SK-N-SH treated with all-trans-retinoic acid at 6 μM for 48 hours (cell line): ENCODE measurements around the gene MYO16.

ENCODE experiments used
- BACH2 ChIP-seq: fragments of 250-450 bp; sonication (Bioruptor Pico); IDR thresholded peaks from 2 replicates; pipeline ENCODE4 v1.9.0; 2021; ENCODE audit warnings: mild to moderate bottlenecking, borderline replicate concordance
- ESRRG ChIP-seq: fragments of 250-450 bp; sonication (Bioruptor Pico); IDR thresholded peaks from 2 replicates; pipeline ENCODE4 v1.6.1; 2021; ENCODE audit warnings: mild to moderate bottlenecking
- ISL1 ChIP-seq: fragments of 250-450 bp; sonication (Bioruptor Pico); IDR thresholded peaks from 2 replicates; pipeline ENCODE4 v2.1.2; 2022; ENCODE audit warnings: mild to moderate bottlenecking, moderate library complexity
- POU6F1 ChIP-seq: fragments of 250-450 bp; sonication (Bioruptor Pico); IDR thresholded peaks from 2 replicates; pipeline ENCODE4 v1.8.0; 2021; ENCODE audit warnings: low read depth, mild to moderate bottlenecking, moderate library complexity, borderline replicate concordance
- SNAI2 ChIP-seq: fragments of 250-450 bp; sonication (Bioruptor Pico); IDR thresholded peaks from 2 replicates; pipeline ENCODE4 v1.5.0; 2020; ENCODE audit warnings: mild to moderate bottlenecking, moderate library complexity

- TF ChIP-seq SNAI2 (CRISPR knock-in tag) (no peak), ISL1 (CRISPR knock-in tag) (no peak), ESRRG (CRISPR knock-in tag) (no peak), POU6F1 (no peak), BACH2 (CRISPR knock-in tag) (no peak)
Observed at GRCh38 chr13:108638901-108639300, 9.5 kb downstream of the MYO16 start.
